HG03039 (cell line): Measurements from ENCODE around the gene STXBP5.
"Not testable (repeated sequence)": the region's sequence is repeated elsewhere in the genome, so short reads cannot be mapped to it uniquely, and the experiment has no call there.

Source experiments
- ATAC-seq: cut with Tn5 transposase; IDR thresholded peaks from one replicate; pipeline ENCODE4 v1.9.1; 2021; ENCODE audit warnings: mild to moderate bottlenecking, moderate library complexity; ENCODE audit not compliant: unreplicated experiment

Gene STXBP5

GRCh38 chr6:147244832-147245231 lies 40.6 kb downstream of the STXBP5 start:
- no peak for ATAC-seq

GRCh38 chr6:147245693-147246092 lies 41.5 kb downstream of the STXBP5 start:
- ATAC-seq = no peak

- no peak for ATAC-seq
Observed at GRCh38 chr6:147246853-147247635, 42.8 kb downstream of the STXBP5 start.

DNA sequence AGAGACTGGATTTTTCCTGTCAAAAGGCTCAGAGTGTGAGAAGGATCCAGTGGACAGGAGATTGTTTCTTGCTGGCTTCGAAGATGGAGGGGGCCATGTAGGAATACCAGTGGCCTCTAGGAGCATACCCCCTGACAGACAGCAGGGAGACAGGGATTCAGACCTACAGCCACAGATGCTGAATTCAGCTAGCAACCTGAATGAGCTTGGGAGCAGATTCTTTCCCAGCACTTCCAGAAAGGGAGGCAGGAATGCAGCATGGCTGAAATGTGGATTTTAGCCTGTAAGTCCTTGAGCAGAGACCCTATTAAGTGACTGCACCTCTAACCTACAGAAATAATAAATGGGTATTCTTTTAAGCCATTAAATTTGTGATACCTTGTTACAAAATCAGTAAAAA lies 44.6 kb downstream of the STXBP5 start:
- ATAC-seq = no peak

DNA sequence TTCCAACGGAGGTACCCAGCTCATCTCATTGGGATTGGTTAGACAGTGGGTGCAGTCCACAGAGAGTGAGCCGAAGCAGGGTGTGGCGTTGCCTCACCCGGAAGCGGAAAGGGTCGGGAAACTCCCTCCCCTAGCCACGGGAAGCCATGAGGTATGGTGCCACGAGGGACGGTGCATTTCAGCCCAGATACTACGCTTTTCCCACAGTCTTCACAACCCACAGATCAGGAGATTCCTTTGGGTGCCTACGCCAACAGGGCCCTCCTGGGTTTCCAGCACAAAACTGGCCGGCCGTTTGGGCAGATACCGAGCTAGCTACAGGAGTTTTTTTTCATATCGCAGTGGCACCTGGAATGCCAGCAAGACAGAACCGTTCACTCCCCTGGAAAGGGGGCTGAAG lies 46.9 kb downstream of the STXBP5 start:
- no peak for ATAC-seq

DNA sequence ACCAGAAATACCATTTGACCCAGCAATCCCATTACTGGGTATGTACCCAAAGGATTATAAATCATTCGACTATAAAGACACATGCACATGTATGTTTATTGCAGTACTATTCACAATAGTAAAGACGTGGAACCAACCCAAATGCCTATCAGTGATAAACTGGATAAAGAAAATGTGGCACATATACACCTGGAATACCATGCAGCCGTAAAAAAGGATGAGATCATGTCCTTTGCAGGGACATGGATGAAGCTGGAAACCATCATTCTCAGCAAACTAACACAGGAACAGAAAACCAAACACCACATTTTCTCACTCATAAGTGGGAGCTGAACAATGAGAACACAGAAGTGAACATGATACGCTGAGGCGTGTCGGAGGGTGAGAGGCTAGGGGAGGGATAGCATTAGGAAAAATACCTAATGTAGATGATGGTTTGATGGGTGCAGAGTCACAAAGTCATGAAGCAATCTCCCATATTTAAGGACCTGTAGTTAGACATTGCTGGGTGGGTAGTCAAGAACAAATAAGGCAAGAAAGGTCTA lies 50.8 kb downstream of the STXBP5 start:
- ATAC-seq = not testable (repeated sequence)

GRCh38 chr6:147255948-147256674 lies 51.9 kb downstream of the STXBP5 start:
- no peak for ATAC-seq

- no peak for ATAC-seq
Observed at GRCh38 chr6:147257760-147258159, 53.5 kb downstream of the STXBP5 start.

DNA sequence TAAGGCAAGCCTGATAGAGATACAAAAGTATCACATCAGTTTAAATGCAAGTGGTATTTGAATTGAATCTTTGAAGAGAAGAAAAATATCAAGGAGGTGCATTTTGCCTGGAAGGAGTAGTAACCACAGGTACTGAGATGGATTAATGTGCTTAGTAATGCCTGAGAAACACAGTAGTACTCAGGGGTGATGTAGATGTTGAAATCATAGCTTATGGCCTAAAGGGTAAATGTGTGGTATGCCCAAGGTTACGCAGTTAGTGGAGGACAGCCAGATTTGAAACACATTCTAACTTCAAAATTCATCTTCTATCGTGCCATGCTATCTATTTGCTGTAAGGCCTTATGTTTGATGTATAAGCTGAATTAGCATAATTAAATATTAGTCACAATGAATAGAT lies 55.9 kb downstream of the STXBP5 start:
- no peak for ATAC-seq

GRCh38 chr6:147262946-147263345 lies 58.7 kb downstream of the STXBP5 start:
- no peak for ATAC-seq

GRCh38 chr6:147266821-147267220 lies 62.6 kb downstream of the STXBP5 start:
- no peak for ATAC-seq

DNA sequence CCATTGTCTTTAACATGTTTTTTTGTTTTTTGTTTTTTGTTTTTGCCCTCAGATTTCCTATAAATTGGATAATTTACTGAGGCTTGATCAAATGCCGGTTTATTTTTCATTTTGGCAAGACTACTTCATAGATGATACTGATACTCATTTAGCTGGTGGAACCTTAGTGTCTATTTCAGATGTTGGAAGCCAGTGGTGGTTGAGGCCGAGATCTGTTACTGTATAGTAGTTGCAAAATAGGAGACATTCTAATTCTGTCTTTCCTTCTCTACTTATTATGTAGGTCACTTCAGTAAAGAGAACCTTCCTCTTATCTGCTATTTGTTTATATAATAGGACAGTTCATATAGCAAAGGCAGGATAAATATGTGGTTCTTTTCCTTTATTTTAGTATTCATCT lies 63.4 kb downstream of the STXBP5 start:
- no peak for ATAC-seq

- no peak for ATAC-seq
Observed at GRCh38 chr6:147268254-147268653, 64.0 kb downstream of the STXBP5 start.

DNA sequence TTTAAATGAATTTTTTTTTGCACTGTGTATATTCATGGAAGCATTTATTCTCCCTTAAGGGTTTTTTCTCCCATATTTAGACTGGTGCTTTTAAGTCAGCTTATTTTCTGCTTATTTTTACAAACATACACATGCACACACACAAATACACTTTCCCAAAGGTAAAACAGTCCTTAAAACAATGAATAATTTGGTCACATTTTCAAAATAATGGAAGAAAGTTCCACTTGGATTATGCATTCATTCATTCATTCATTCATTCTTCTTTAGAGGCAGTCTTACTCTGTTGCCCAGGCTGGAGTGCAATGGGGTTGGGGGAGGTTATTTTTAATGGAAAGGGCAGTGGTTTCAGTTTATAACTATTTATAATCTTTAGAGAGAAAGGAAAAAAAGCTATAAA lies 69.8 kb downstream of the STXBP5 start:
- ATAC-seq = no peak

DNA sequence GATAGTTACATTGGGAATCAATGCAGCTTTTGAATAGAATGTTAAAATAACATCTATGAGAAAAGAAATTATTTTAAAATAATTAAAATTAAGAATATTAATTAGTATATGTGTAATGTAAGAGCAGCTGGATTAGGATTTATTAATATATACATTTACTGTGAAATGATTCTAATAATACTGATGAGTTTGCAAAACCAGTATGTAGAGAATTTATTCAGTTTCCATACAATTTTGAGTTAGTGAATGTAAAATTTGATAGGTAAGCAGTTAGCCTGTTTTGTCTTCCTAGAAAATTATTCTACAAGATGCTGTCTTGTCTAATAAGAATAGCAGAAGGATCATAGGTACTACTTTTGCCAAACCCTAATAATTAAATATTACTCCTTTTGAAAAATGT lies 70.6 kb downstream of the STXBP5 start:
- no peak for ATAC-seq

DNA sequence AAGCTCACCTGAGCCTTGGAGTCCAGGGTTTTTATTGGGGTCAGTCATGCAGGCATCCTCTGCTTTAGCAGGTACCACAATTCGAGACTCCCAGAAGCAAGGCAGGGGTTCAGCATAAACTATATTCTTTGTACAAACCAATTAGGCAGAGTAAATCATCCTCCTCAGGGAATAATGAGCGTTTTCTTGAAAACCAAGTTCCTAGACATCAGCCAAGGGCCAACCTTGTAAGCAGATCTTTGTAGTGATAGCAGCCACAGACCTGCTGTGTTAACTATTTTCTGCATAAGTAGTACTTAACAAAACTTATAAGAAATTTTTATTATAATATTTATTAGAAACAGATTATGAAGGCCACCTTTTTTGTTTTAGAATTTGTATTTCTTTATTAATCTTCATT lies 74.7 kb downstream of the STXBP5 start:
- ATAC-seq = no peak

DNA sequence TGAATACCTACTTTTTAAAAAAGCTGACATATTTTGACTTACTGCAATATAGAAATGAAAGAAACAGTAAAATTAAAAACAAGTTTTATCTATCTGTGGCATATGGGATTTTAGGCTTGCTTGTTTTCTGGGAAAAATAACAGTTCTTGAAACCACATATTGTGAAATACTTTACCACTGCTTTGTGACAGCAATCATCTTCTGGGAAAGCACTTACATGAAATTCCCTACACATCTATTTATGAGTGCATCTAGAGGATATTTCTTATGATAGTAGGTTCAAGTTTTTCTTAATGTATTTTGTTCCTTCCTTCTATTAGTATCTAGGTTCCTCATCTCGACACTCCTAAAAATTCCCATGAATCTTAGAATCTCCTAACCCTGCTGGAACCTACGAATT lies 75.2 kb downstream of the STXBP5 start:
- no peak for ATAC-seq

DNA sequence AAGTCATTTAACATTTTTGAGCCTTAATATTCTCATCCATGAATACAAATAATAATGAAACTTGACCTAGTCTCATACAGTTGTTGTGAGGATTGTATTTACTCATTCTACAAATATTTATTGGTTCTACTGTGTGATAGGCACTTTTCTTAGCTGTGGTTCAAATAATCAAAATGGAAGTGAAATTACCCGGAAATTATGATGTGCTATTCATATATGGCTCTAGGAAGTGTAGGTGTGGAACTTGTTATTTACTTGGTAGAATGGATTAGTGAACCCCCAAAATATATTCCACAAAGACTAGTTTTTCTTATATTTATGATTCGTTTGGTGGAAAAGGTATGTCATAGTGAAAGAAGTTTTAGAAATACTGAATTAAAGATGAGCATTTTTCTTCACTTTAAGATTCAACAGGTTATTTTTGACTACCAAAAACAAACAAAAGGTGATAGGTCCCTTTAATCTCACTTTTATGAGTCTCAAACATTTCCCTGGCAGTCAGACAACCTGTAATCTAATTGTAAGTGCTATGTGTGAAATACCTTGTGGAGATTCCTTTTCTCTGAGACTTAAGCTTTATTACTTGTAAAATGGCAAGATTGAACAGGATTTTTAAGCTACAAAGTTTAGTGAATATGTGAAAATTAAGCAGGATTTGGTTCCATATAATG lies 77.8 kb downstream of the STXBP5 start:
- ATAC-seq = no peak

GRCh38 chr6:147282566-147282959 lies 78.3 kb downstream of the STXBP5 start:
- ATAC-seq = no peak

DNA sequence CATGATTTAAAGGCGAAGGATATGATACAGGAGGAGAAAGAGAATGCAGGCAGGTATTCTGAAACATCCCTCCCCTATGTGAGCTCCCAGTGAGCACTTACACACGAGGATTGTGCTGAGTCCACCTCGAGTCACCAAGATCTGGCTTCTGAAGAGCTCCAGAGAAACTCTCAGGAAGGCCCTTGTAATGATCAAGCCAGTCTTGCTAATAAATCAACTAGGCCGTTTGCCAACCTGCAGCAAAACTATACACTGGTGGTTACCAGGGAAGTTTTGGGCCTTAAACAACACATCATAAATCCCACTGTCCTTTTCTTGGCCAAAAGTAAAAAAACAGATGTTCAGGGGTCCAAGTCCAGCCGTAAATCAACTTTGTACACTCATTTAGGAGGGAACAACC lies 79.2 kb downstream of the STXBP5 start:
- no peak for ATAC-seq

- no peak for ATAC-seq
Observed at GRCh38 chr6:147285087-147285855, 81.1 kb downstream of the STXBP5 start.
